NB4 (cell line): Measurements from ENCODE around the gene SPDYE2.
"Not testable (repeated sequence)": the region's sequence is repeated elsewhere in the genome, so short reads cannot be mapped to it uniquely, and the experiment has no call there.

Experiments
- DNase-seq: peaks from one replicate; pipeline ENCODE4 v3.0.0; 2010; ENCODE audit warnings: low read depth
- H3K4me3 ChIP-seq: one replicate; pipeline ENCODE4 v1.5.1; 2011; ENCODE audit warnings: mild to moderate bottlenecking, low read depth, low read length, moderate library complexity
- CTCF ChIP-seq: IDR thresholded peaks from one replicate; pipeline ENCODE4 v1.5.1; 2012; ENCODE audit warnings: low read depth, low read length

Gene SPDYE2

DNA sequence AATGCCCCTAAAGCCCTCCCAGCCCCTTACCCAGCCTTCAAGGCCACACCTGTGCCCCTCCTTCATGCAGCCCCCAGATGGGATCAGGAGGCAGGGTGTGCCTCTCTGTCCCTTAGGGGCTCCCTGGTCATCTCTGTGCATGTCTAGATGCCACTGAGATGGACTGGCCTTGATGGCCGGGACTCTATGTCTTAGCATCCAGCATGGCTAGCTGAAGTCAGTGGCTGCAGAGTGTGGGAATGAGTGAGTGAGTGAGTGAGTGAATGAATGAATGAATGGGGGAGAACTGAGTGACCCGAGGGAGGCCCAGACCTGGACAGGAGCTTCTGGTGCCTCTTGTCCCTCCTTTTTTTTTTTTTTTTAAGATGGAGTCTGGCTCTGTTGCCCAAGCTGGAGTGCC lies 18.9 kb upstream of the SPDYE2 start:
- H3K4me3 ChIP-seq, DNase-seq: not testable (repeated sequence)

DNA sequence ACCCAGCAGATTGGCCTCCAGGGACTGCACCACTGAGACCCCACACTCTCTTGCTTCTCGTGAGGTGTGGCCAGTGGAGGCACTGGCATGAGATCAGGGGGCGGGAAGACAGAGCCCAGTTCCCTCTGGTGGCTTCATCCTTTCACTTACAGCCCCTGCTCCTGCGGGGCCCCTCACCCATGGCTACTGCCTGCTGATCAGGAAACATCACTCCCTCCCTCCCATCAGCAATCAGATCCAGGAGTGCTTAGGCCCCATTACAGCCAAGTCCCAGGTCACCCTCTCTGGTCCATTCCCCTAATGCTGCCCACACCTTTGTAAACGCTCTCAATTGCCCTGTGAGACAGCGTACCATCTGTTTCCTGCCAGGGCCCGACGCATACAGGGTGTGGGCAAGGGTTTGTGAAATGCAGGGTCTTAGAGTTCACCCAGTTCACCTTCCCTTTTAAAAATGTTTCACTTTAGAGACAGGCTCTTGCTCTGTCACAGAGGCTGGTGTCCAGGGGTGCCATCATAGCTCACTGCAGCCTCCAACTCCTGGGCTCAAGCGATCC lies 15.9 kb upstream of the SPDYE2 start:
- peak; percentile 0 for DNase-seq
- H3K4me3 ChIP-seq = not testable (repeated sequence)

DNA sequence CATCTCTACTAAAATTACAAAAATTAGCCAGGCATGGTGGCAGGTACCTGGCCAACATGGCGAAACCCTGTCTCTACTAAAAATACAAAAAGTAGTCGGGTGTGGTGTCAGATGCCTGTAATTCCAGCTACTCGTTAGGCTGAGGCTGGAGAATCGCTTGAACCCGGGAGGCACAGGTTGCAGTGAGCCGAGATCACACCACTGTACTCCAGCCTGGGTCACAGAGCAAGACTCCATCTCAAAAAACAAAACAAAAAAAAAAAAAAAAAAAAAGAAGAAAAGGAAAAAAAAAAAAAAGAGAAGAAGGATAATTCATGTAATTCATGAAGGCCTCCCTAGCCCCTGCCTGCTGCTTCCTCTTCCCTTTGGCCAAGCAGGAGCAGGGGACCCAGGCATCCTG lies 10.4 kb upstream of the SPDYE2 start:
- H3K4me3 ChIP-seq, DNase-seq: not testable (repeated sequence)

DNA sequence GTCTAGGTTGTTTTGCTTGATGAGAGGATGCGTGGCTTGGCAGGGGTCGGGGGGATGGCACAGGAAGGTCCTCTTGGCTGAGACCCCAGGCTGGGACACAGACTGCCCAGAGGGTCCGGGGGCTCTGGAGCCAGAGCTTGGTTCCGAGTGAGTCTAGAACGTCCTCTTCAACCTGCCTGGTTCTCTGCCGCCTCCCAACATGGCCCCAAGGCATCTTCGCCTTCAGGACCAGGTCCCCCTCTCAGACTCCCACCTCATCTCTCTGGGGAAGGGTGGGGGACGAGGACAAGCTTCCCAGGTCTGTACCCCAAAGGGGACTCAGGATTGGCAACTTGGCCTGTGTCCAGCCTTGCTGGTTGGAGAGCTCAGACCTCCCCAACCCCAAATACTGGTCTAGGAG lies 8.9 kb upstream of the SPDYE2 start:
- DNase-seq, H3K4me3 ChIP-seq: not testable (repeated sequence)

GRCh38 chr7:102542771-102543170 lies 8.3 kb upstream of the SPDYE2 start:
- DNase-seq, H3K4me3 ChIP-seq: not testable (repeated sequence)

- H3K4me3 ChIP-seq, DNase-seq: not testable (repeated sequence)
Measured at GRCh38 chr7:102543596-102543995, 7.4 kb upstream of the SPDYE2 start, which contains the start of gene UPK3BL2. Gene UPK3BL2 (minus strand): TSS chr7:102543696. CDS start chr7:102543636, 60 bp downstream.

DNA sequence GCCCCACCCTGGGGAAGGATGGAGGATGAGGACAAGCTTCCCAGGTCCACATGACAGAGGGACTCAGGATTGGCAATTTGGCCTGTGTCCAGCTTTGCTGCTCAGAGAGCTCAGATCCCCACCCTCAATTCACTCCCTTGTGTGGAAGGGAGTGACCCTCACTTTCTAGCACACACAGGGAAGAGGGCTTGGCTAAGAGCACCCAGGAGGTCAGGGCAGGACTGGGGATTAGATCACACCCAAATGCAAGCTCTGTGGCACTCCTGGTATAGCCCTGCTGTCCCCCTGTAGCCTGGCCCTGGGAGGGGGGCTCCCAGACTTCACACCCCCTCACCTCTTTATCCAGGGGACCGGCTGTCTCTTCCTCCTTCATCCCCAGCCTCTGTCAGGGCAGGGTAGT lies 6.7 kb upstream of the SPDYE2 start:
- H3K4me3 ChIP-seq, DNase-seq: not testable (repeated sequence)

GRCh38 chr7:102545288-102545687 lies 5.7 kb upstream of the SPDYE2 start:
- DNase-seq, H3K4me3 ChIP-seq: not testable (repeated sequence)

- H3K4me3 ChIP-seq, DNase-seq: not testable (repeated sequence)
Measured at GRCh38 chr7:102546353-102546752, 4.7 kb upstream of the SPDYE2 start.

GRCh38 chr7:102568620-102569019 lies 17.6 kb downstream of the SPDYE2 start:
- not testable (repeated sequence) for DNase-seq, H3K4me3 ChIP-seq

GRCh38 chr7:102572261-102573239 lies 21.5 kb downstream of the SPDYE2 start, which contains the start of gene POLR2J3:
Gene POLR2J3 (minus strand): TSS chr7:102572583. CDS start chr7:102572521, 62 bp downstream.
- peak within 1 kb of the TSS; percentile 71 for H3K4me3 ChIP-seq
- TF ChIP-seq CTCF = peak; percentile 50
- DNase-seq = peak; percentile 96

DNA sequence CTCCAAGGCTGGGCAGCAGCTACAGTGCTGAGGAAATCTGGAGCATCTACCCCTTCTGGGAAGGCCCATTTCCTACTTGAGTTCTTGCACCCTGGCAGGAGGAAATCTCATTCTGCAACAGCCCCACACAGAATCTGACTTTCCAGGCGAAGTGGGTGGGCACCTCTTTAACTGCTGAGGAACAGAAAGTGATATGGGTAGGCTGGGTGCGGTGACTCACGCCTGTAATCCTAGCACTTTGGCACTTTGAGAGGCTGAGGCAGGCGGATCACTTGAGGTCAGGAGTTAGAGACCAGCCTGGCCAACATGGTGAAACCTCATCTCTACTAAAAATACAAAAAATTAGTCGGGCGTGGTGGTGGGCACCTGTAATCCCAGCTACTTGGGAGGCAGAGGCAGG lies 23.6 kb downstream of the SPDYE2 start:
- not testable (repeated sequence) for H3K4me3 ChIP-seq

DNA sequence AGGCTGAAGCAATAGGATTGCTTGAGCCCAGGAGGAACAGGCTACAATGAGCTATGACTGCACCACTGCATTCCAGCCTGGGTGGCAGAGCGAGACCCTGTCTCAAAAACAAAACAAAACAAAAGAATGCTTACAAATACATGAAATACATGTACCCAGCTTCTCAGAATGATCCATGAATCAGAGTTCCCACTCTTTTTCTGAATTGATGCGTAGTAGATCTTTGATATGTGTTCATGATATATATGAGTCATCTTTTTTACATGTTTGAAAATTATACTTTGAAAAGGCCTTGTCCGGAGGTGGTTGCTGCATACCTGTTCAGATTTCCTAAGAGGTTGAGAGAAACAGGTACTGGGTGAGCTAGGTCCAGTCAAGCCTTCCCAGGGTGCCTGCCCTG lies 25.3 kb downstream of the SPDYE2 start:
- DNase-seq = not testable (repeated sequence)

More for the DNA sequence above, 23.6 kb downstream of the SPDYE2 start:
- DNase-seq = not testable (repeated sequence)

GRCh38 chr7:102577315-102578240 lies 26.6 kb downstream of the SPDYE2 start:
- peak; percentile 0 for DNase-seq

More for the DNA sequence above, 25.3 kb downstream of the SPDYE2 start:
- H3K4me3 ChIP-seq = not testable (repeated sequence)

DNA sequence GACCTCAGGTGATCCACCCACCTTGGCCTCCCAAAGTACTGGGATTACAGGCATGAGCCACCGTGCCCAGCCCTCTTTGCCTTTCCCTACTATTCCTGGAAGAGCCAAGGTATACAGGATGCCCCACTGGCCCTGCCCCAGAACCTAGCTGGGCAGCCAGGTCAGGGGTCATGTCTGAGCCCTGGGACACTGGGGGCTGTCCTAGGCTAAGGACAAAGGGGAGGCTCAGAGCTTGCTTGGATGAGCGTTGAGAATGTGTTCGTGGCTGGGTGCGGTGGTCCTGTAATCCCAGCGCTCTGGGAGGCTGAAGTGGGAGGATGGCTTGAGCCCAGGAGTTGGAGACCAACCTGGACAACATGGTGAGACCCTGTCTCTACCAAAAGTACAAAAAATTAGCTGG lies 27.5 kb downstream of the SPDYE2 start:
- not testable (repeated sequence) for DNase-seq, H3K4me3 ChIP-seq

More at GRCh38 chr7:102577315-102578240, 26.6 kb downstream of the SPDYE2 start:
- H3K4me3 ChIP-seq = not testable (repeated sequence)

GRCh38 chr7:102581722-102582121 lies 30.7 kb downstream of the SPDYE2 start:
- not testable (repeated sequence) for DNase-seq, H3K4me3 ChIP-seq

- not testable (repeated sequence) for H3K4me3 ChIP-seq, DNase-seq
Measured at GRCh38 chr7:102583495-102583894, 32.5 kb downstream of the SPDYE2 start.
